Brain microvascular endothelial cell (primary cell): ENCODE results near the gene YPEL3.

Experiments
- DNase-seq: peaks from one replicate; pipeline ENCODE4 v3.0.0-alpha.2; 2020
- H3K27ac ChIP-seq: fragments of 250-450 bp; sonication (Bioruptor Pico); 2 replicates; pipeline ENCODE4 v1.5.1; 2020; ENCODE audit warnings: mild to moderate bottlenecking, moderate library complexity
- H3K27me3 ChIP-seq: fragments of 250-450 bp; sonication (Bioruptor Pico); replicated peaks from 2 replicates; pipeline ENCODE4 v1.5.1; 2020; ENCODE audit warnings: mild to moderate bottlenecking
- H3K36me3 ChIP-seq: fragments of 250-450 bp; sonication (Bioruptor Pico); replicated peaks from 2 replicates; pipeline ENCODE4 v1.5.1; 2020; ENCODE audit warnings: mild to moderate bottlenecking
- H3K4me3 ChIP-seq: 2 replicates; pipeline ENCODE4 v1.5.1; 2011; ENCODE audit warnings: low read depth, mild to moderate bottlenecking, control low read depth, low read length, moderate library complexity
- CTCF ChIP-seq: IDR thresholded peaks from 2 replicates; pipeline ENCODE4 v1.5.1; 2011; ENCODE audit warnings: low read depth, mild to moderate bottlenecking, moderate library complexity, low read length, control low read depth, inconsistent platforms; ENCODE audit errors: missing control alignments
- in situ Hi-C: cut with HindIII; loops from 2 replicates; pipeline ENCODE4 v1.10.0; 2017; ENCODE audit warnings: low sequenced_read_pairs, low pct_ligation_motif_present

The YPEL3 gene

GRCh38 chr16:30110661-30111060, 14.6 kb upstream of the YPEL3 start:
- DNase-seq = no peak
- Histone ChIP-seq H3K27ac (no peak overlapping the region), H3K36me3 (peaks cover 17% of the 10 kb centered on the region), H3K4me3 (no peak overlapping the region), H3K27me3 (no peaks in the 10 kb centered on the region)
- TF ChIP-seq CTCF = no peak
- in situ Hi-C loops = no loop called here

GRCh38 chr16:30108059-30108850, 12.2 kb upstream of the YPEL3 start:
- in situ Hi-C loops = no loop called here
- no peak for DNase-seq
- TF ChIP-seq CTCF = no peak
- no peaks in the 10 kb centered on the region for H3K27me3 ChIP-seq
- H3K36me3 ChIP-seq = peaks cover 23% of the 10 kb centered on the region
- H3K4me3 ChIP-seq = no peak overlapping the region
- H3K27ac ChIP-seq = no peak overlapping the region

DNA sequence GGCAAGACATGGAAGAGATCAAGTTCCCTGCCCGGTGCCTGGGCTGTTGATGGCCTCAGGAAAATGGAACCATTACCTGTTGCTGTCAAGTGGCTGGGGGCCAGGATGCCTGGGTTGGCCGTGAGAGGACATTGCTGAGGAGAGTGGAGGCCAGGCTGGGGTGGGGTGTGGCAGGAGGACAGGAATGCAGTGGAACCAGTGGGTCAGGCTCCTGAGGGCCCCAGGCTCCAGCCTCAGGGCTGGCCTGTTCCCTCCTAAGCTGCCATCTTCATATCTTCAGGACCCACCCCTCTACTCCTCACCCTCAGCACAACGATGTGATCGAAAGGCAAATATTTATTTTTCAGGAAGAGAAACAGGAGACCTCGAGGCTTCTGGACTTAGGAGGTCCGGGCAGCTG, 8.5 kb upstream of the YPEL3 start:
- Histone ChIP-seq H3K27me3 (no peaks in the 10 kb centered on the region), H3K4me3 (no peak overlapping the region), H3K36me3 (peaks cover 23% of the 10 kb centered on the region), H3K27ac (no peak overlapping the region)
- DNase-seq = no peak
- TF ChIP-seq CTCF = no peak
- in situ Hi-C loops = no loop called here

DNA sequence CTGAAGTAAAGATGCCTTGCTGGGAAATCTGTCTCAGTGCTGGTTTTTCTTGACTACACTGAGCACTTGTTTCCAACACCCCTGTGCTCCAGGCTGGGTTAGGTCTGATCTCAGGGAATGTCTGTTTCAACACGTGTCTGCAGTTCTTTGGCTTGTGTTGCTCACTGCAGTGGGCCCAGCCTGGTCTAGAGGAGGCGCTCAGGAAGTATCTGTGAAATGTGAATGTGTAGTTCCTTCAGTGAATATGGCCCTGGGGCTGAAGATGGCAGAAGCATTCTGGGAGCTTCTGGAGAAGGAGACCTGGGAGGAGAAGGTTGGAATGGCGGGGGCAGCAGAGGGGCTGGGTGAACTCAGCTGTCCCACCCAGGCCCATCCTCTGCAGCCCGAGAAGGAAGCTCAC, 8.1 kb upstream of the YPEL3 start:
- Histone ChIP-seq H3K4me3 (no peak overlapping the region), H3K27me3 (no peaks in the 10 kb centered on the region), H3K27ac (no peak overlapping the region), H3K36me3 (peaks cover 22% of the 10 kb centered on the region)
- no peak for DNase-seq
- no peak for TF ChIP-seq CTCF
- in situ Hi-C loops = no loop called here

DNA sequence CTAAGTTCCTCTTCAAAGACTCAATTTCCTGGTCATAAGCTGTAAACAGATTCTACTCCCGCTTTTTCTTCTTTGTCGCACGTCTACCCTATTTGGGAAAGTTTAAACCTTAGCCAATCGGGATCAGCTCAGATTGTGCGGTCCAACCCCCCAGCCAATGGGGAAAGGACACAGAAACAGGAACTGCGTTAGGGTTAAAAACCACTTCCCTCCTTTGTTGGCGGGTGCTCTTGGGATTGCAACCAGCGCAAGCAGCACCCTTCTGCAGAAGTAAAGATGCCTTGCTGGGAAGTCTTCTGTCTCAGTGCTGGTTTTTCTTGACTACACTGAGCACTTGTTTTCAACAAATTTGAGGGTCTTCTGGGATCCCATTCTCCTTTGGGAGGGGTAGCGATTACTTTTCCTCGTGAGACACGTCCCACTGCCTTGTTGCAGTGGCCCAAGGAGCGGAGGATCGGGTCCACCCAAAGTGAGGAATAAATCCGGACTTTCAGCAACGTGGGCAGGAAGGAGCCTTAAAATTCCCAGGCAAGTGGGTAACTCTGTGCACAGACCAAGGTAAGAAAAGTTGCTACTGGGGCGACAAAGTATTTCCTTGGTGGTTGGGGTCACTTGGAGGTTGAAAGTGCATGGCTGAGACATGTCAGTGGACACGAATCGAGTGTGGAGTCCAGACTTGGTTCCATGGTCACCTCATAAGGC, 1.0 kb upstream of the YPEL3 start:
- DNase-seq = no peak
- Histone ChIP-seq H3K36me3 (no peaks in the 10 kb centered on the region), H3K27ac (no peak overlapping the region), H3K27me3 (no peaks in the 10 kb centered on the region), H3K4me3 (no peak overlapping the region)
- in situ Hi-C loops = no loop called here
- TF ChIP-seq CTCF = no peak
